H1 (cell line): ENCODE results near the gene HOTAIR. TPM values are rescaled to one million over a fixed set of nuclear protein-coding genes. Genes with fewer than 3 reads are reported as not detected.

ENCODE experiments used
- CTCF ChIA-PET: fragments of 300-600 bp; sonication (Branson Sonifier 250); formaldehyde crosslinking; loops from one replicate; lab custom pipeline; 2021; ENCODE audit not compliant: partially characterized antibody; lab: Charles Lee
- POLR2A ChIA-PET: fragments of 300-600 bp; sonication (Branson Sonifier 250); formaldehyde crosslinking; loops from one replicate; lab custom pipeline; 2021; ENCODE audit warnings: inconsistent platforms; ENCODE audit not compliant: partially characterized antibody; lab: Charles Lee
- DNase-seq, 2 experiments: peaks; one replicate each; pipeline versions ENCODE4 v3.0.0 to v3.0.0-alpha.2; 2010 to 2022; ENCODE audit warnings: low spot score in 2 of 2, low read depth in 1 of 2, mixed read lengths in 1 of 2
- FAIRE-seq: peaks from 2 replicates; lab custom pipeline; 2011; peaks lifted over from hg19 to GRCh38; lab: Jason Lieb, UNC
- H2AFZ ChIP-seq: 2 replicates; pipeline ENCODE4 v1.8.1; 2012; ENCODE audit warnings: low read length, inconsistent platforms
- H2AK5ac ChIP-seq: 2 replicates; pipeline ENCODE4 v1.6.1; 2013; ENCODE audit warnings: low read depth, low read length
- H2BK120ac ChIP-seq: replicated peaks from 2 replicates; pipeline ENCODE3; 2013; ENCODE audit warnings: low read depth, low read length, inconsistent platforms
- H2BK12ac ChIP-seq: 2 replicates; pipeline ENCODE4 v1.6.1; 2013; ENCODE audit warnings: low read depth, low read length
- H2BK15ac ChIP-seq: 2 replicates; pipeline ENCODE4 v1.6.1; 2013; ENCODE audit warnings: low read length
- H2BK20ac ChIP-seq: 2 replicates; pipeline ENCODE4 v1.6.1; 2013; ENCODE audit warnings: low read length
- H2BK5ac ChIP-seq: 2 replicates; pipeline ENCODE4 v1.6.1; 2013; ENCODE audit warnings: low read depth, low read length
- H3K14ac ChIP-seq: 2 replicates; pipeline ENCODE4 v1.6.1; 2013; ENCODE audit warnings: inconsistent platforms; ENCODE audit not compliant: insufficient read length
- H3K18ac ChIP-seq: 2 replicates; pipeline ENCODE4 v1.6.1; 2013; ENCODE audit warnings: low read length; ENCODE audit errors: extremely low read depth
- H3K23ac ChIP-seq: 2 replicates; pipeline ENCODE4 v1.6.1; 2013; ENCODE audit warnings: inconsistent platforms; ENCODE audit not compliant: insufficient read length
- H3K23me2 ChIP-seq: 2 replicates; pipeline ENCODE4 v1.6.1; 2013; ENCODE audit warnings: low read depth, low read length
- H3K27ac ChIP-seq: 2 replicates; pipeline ENCODE4 v1.6.1; 2011; ENCODE audit warnings: low read depth, low read length, inconsistent platforms
- H3K27me3 ChIP-seq, 4 experiments: replicated peaks in 1 of 4; 1 replicate in 1 of 4; 2 replicates in 3 of 4; pipeline versions ENCODE4 v1.6.1 to v1.8.1; 2011 to 2013; ENCODE audit warnings: low read length in 3 of 4, mild to moderate bottlenecking in 3 of 4, inconsistent platforms in 2 of 4, mixed read lengths in 2 of 4, moderate library complexity in 1 of 4; ENCODE audit not compliant: control insufficient read depth in 3 of 4, insufficient read depth in 3 of 4; ENCODE audit errors: extremely low read depth in 1 of 4
- H3K36me3 ChIP-seq, 4 experiments: 2 replicates each; pipeline versions ENCODE4 v1.6.1 to v1.8.1; 2011 to 2013; ENCODE audit warnings: mild to moderate bottlenecking in 4 of 4, low read length in 3 of 4, moderate library complexity in 2 of 4, control low read depth in 1 of 4, inconsistent platforms in 1 of 4; ENCODE audit not compliant: insufficient read depth in 4 of 4, control insufficient read depth in 2 of 4
- H3K4ac ChIP-seq: replicated peaks from 2 replicates; pipeline ENCODE3; 2013; ENCODE audit warnings: low read length, low read depth, mixed read lengths, inconsistent platforms; ENCODE audit not compliant: insufficient read length
- H3K4me1 ChIP-seq, 4 experiments: replicated peaks in 1 of 4; 1 replicate in 1 of 4; 2 replicates in 3 of 4; pipeline versions ENCODE4 v1.6.1 to v1.8.1; 2011 to 2013; ENCODE audit warnings: low read length in 3 of 4, inconsistent platforms in 2 of 4, mixed read lengths in 1 of 4; ENCODE audit not compliant: insufficient read depth in 4 of 4, control insufficient read depth in 3 of 4
- H3K4me2 ChIP-seq, 2 experiments: 2 replicates each; pipeline versions ENCODE4 v1.6.1 to v1.8.1; 2011 to 2013; ENCODE audit warnings: low read depth in 2 of 2, low read length in 2 of 2, control low read depth in 1 of 2, inconsistent platforms in 1 of 2, mild to moderate bottlenecking in 1 of 2; ENCODE audit not compliant: insufficient read depth in 1 of 2
- H3K4me3 ChIP-seq, 4 experiments: fragments of 200-600, 300-600 bp in 1 of 4; sonication (generic), shearing (Covaris generic), sonication (Bioruptor Twin) in 1 of 4; 2 replicates each; pipeline versions ENCODE4 v1.5.1 to v1.8.1; 2011 to 2016; ENCODE audit warnings: low read length in 4 of 4, low read depth in 3 of 4, control low read depth in 2 of 4, inconsistent platforms in 2 of 4, mild to moderate bottlenecking in 2 of 4, mixed read lengths in 1 of 4, moderate library complexity in 1 of 4; ENCODE audit not compliant: insufficient read depth in 2 of 4; ENCODE audit errors: extremely low read depth in 1 of 4
- H3K56ac ChIP-seq: replicated peaks from 2 replicates; pipeline ENCODE3; 2013; ENCODE audit warnings: low read depth, mild to moderate bottlenecking, mixed read lengths, low read length, inconsistent platforms; ENCODE audit not compliant: insufficient read length
- H3K79me1 ChIP-seq: 2 replicates; pipeline ENCODE4 v1.6.1; 2013; ENCODE audit warnings: low read depth, low read length, control low read depth
- H3K79me2 ChIP-seq, 2 experiments: 2 replicates each; pipeline versions ENCODE4 v1.6.1 to v1.8.1; 2012 to 2013; ENCODE audit warnings: low read length in 2 of 2, mild to moderate bottlenecking in 2 of 2, inconsistent platforms in 1 of 2; ENCODE audit not compliant: insufficient read depth in 2 of 2, control insufficient read depth in 1 of 2
- H3K9ac ChIP-seq, 4 experiments: replicated peaks in 1 of 4; 1 replicate in 1 of 4; 2 replicates in 3 of 4; pipeline versions ENCODE4 v1.6.1 to v1.8.1; 2011 to 2013; ENCODE audit warnings: low read depth in 3 of 4, low read length in 3 of 4, control low read depth in 2 of 4, mild to moderate bottlenecking in 2 of 4, moderate library complexity in 2 of 4, inconsistent platforms in 1 of 4; ENCODE audit errors: extremely low read depth in 1 of 4
- H3K9me3 ChIP-seq, 2 experiments: 2 replicates each; pipeline versions ENCODE4 v1.6.1 to v1.8.1; 2012 to 2013; ENCODE audit warnings: mild to moderate bottlenecking in 2 of 2, moderate library complexity in 2 of 2, control low read depth in 1 of 2, inconsistent platforms in 1 of 2, low read depth in 1 of 2, low read length in 1 of 2, mixed read lengths in 1 of 2; ENCODE audit not compliant: insufficient read depth in 2 of 2
- H4K20me1 ChIP-seq, 2 experiments: replicated peaks in 1 of 2; 2 replicates each; pipeline versions ENCODE3 to v1.8.1; 2011 to 2013; ENCODE audit warnings: inconsistent platforms in 2 of 2, low read length in 2 of 2, mild to moderate bottlenecking in 1 of 2; ENCODE audit not compliant: insufficient read depth in 2 of 2, control insufficient read depth in 1 of 2
- H4K5ac ChIP-seq: 2 replicates; pipeline ENCODE4 v1.6.1; 2013; ENCODE audit warnings: low read length, low read depth, mixed read lengths, inconsistent platforms; ENCODE audit not compliant: insufficient read length
- H4K8ac ChIP-seq: 2 replicates; pipeline ENCODE4 v1.8.0; 2013; ENCODE audit warnings: mild to moderate bottlenecking, moderate library complexity, low read length, inconsistent platforms; ENCODE audit not compliant: insufficient read depth; ENCODE audit errors: extremely low read depth
- H4K91ac ChIP-seq: replicated peaks from 2 replicates; pipeline ENCODE3; 2013; ENCODE audit warnings: low read length, mixed read lengths, inconsistent platforms; ENCODE audit not compliant: insufficient read length
- CEBPB ChIP-seq: IDR thresholded peaks from 2 replicates; pipeline ENCODE4 v1.6.1; 2012; ENCODE audit warnings: low read depth, low read length
- EZH2 ChIP-seq: fragments of 200-600 bp; sonication (generic); IDR thresholded peaks from 2 replicates; pipeline ENCODE4 v1.7.1; 2012; ENCODE audit warnings: low read depth, mild to moderate bottlenecking, moderate library complexity, low read length, inconsistent platforms; ENCODE audit not compliant: severe bottlenecking
- RAD21 ChIP-seq, 2 experiments: IDR thresholded peaks in 1 of 2; conservative IDR thresholded peaks in 1 of 2; 2 replicates each; pipeline ENCODE4 v1.6.1; 2011; ENCODE audit warnings: low read depth in 2 of 2, low read length in 2 of 2, improper control_type of control experiment in 1 of 2, inconsistent platforms in 1 of 2, mild to moderate bottlenecking in 1 of 2, moderate library complexity in 1 of 2
- SUZ12 ChIP-seq: fragments of 200-600 bp; sonication (generic); IDR thresholded peaks from 2 replicates; pipeline ENCODE4 v1.6.1; 2012; ENCODE audit warnings: mild to moderate bottlenecking, inconsistent platforms, low read length, moderate library complexity, mixed read lengths
- WGBS, 2 experiments: shearing (Covaris generic) in 1 of 2; methylation state at CpG; one replicate each; pipeline versions ENCODE4 v1.1.6 to v1.1.7; 2013 to 2015; ENCODE audit warnings: low lambda C conversion rate in 2 of 2, mixed read lengths in 2 of 2, inconsistent platforms in 1 of 2, low coverage in 1 of 2, missing lambda C conversion rate in 1 of 2; ENCODE audit not compliant: insufficient replicate concordance in 2 of 2, insufficient coverage in 1 of 2, insufficient read length in 1 of 2; ENCODE audit errors: extremely low coverage in 1 of 2, missing lambda C conversion rate in 1 of 2; 5-methylcytosine and 5-hydroxymethylcytosine counted together
- polyA plus RNA-seq, 7 experiments: library from polyadenylated mRNA; depleted of rRNA in 3 of 7; stranded (reverse) in 5 of 7; unstranded in 2 of 7; fragments of >200 nt in 5 of 7; fragments of 200-250 nt in 2 of 7; gene quantifications; 1 replicate in 5 of 7; 2 replicates in 1 of 7; 4 replicates in 1 of 7; pipeline versions ENCODE4 v1.2.1 to v1.2.3, GENCODE V29; 2011 to 2013; ENCODE audit warnings: missing spikeins in 2 of 7, mixed read lengths in 2 of 7
- total RNA-seq: library from RNA; stranded (reverse); fragmentation: NEBNext Ultra II Directional; extraction: Animal tissue kit (Norgen Biotek cat#: 25700); gene quantifications from 2 replicates; pipeline ENCODE4 v1.2.1, GENCODE V29; 2021
- TF ChIP-seq, protein P1 (sequence below): IDR thresholded peaks from 2 replicates; pipeline ENCODE4 v1.6.1; 2012; ENCODE audit warnings: inconsistent platforms
- TF ChIP-seq, protein P2 (sequence below), 3 experiments: IDR thresholded peaks; 1 replicate in 2 of 3; 2 replicates in 1 of 3; pipeline versions ENCODE4 v1.5.1 to v1.6.1; 2011; ENCODE audit warnings: low read length in 3 of 3, mild to moderate bottlenecking in 3 of 3, inconsistent platforms in 2 of 3, low read depth in 1 of 3, moderate library complexity in 1 of 3; ENCODE audit not compliant: insufficient read depth in 1 of 3; ENCODE audit errors: control extremely low read depth in 1 of 3

The HOTAIR gene
- total and polyA plus RNA-seq, 2 of the 8 experiments (the other 6 are each of a cell fraction or from before 2014, with no cell fraction given), result not detected

- Histone ChIP-seq H3K36me3 (peaks cover 0 to 2% (median 0%) of the 10 kb centered on the region in 4 experiments; a peak in 1 of 8 replicates), H4K5ac (no peak overlapping the region), H2AFZ (no peak overlapping the region), H2BK20ac (no peak overlapping the region), H4K20me1 (peaks cover 0 to 31% of the 10 kb centered on the region in 2 experiments), H3K56ac (no peak overlapping the region), H3K9me3 (no peaks in the 10 kb centered on the region), H3K4me1 (peaks cover 0 to 9% (median 2%) of the 10 kb centered on the region in 4 experiments; a peak in 4 of 7 replicates), H3K4me2 (no peak overlapping the region), H2BK5ac (no peak overlapping the region), H3K23ac (no peak overlapping the region), H3K79me2 (no peaks in the 10 kb centered on the region), H3K27me3 (peaks cover 97 to 100% (median 100%) of the 10 kb centered on the region in 4 experiments), H2BK120ac (no peak overlapping the region), H2BK15ac (no peak overlapping the region), H2BK12ac (no peak overlapping the region), H3K14ac (no peak overlapping the region), H3K27ac (no peak overlapping the region), H3K4ac (no peak overlapping the region), H3K23me2 (peaks cover 2% of the 10 kb centered on the region; the same call in 1 of the 2 replicates), H3K4me3 (no peak overlapping the region), H4K8ac (no peak overlapping the region), H3K9ac (no peak overlapping the region), H2AK5ac (no peak overlapping the region), H3K18ac (no peak overlapping the region), H3K79me1 (no peaks in the 10 kb centered on the region), H4K91ac (no peak overlapping the region)
- FAIRE-seq, result no peak
- DNase-seq, result no peak
- ChIA-PET POLR2A (interaction anchor here (0.9 kb wide), 1 partner anchor 16 kb away, joined by 3 read pairs; no protein-coding TSS in a partner anchor), CTCF (interaction anchor here (1.0 to 11.3 kb wide), 17 partner anchors 9 to 375 kb away, joined by 3 to 172 read pairs (median 10); partner anchors contain the start of genes HOXC10, HOXC5, HOXC6 and SMUG1)
- 38% methylated on average over 20 of the region's 20 CpGs; no CpG with 5 or more reads in 1 of the 2 experiments for WGBS, 2 experiments
- TF ChIP-seq, protein P1, sequence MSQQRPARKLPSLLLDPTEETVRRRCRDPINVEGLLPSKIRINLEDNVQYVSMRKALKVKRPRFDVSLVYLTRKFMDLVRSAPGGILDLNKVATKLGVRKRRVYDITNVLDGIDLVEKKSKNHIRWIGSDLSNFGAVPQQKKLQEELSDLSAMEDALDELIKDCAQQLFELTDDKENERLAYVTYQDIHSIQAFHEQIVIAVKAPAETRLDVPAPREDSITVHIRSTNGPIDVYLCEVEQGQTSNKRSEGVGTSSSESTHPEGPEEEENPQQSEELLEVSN, result no peak
- peak; percentile 93 for TF ChIP-seq SUZ12
- peak; percentile 96 for TF ChIP-seq EZH2
- 0 out of 4 replicates have a peak, but pooled peaks of 1 of the 2 experiments have one; percentile 11 for TF ChIP-seq RAD21 (IDR thresholded peaks at IDR 0.05 in 1 of 2, conservative IDR thresholded peaks at IDR 0.05 in 1 of 2; ENCODE audit: low read depth in 2 of 2, low read length in 2 of 2)
- TF ChIP-seq, protein P2, sequence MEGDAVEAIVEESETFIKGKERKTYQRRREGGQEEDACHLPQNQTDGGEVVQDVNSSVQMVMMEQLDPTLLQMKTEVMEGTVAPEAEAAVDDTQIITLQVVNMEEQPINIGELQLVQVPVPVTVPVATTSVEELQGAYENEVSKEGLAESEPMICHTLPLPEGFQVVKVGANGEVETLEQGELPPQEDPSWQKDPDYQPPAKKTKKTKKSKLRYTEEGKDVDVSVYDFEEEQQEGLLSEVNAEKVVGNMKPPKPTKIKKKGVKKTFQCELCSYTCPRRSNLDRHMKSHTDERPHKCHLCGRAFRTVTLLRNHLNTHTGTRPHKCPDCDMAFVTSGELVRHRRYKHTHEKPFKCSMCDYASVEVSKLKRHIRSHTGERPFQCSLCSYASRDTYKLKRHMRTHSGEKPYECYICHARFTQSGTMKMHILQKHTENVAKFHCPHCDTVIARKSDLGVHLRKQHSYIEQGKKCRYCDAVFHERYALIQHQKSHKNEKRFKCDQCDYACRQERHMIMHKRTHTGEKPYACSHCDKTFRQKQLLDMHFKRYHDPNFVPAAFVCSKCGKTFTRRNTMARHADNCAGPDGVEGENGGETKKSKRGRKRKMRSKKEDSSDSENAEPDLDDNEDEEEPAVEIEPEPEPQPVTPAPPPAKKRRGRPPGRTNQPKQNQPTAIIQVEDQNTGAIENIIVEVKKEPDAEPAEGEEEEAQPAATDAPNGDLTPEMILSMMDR (IDR thresholded peaks at IDR 0.05; ENCODE audit: control extremely low read depth in 1 of 3, insufficient read depth in 1 of 3, low read depth in 1 of 3, low read length in 3 of 3), result no peak
- TF ChIP-seq CEBPB, result no peak
Observed at GRCh38 chr12:54004063-54004840, 29.5 kb upstream of the HOTAIR start.
